ENCODE data around the gene ALDH1B1. TPM values are rescaled to one million over a fixed set of nuclear protein-coding genes. Genes with fewer than 3 reads are reported as not detected.

Gene ALDH1B1
- polyA plus RNA-seq, 1 donor: 101 TPM

DNA sequence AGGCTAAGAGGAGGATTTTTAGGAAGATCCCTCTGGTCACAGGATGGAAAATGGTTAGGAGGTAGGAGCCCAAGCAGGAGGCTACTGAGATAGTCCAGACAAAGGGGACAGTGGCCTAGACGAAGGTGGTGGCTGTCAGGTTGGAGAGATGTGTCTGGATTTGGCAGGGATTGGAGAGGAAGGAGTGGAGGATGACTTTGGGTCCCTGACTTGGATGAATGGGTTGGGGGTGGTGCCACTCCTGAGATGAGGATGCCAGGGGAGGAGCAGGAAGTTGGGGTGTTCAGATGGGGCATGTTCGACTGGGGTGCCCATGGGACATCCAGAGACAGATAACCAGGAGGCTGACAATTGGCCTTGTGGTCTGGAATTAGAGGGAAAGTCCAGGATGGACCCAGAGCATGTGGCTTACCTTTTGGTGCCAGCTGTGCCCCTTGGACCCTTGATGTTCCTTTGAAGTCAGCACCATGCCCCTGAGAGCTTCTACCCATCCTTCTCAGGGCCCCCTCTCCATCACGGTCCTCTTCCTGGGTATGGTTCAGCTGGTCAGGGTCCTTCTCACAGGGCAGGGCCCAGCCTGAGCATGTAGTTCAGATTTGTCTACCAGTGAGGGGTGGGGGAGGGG is 46.9 kb downstream of the ALDH1B1 start:
- DNase-seq: no peak
- peaks cover 36% of the 10 kb centered on the region for H3K4me1 ChIP-seq (ENCODE audit: control insufficient read depth, insufficient read depth, low read length)

DNA sequence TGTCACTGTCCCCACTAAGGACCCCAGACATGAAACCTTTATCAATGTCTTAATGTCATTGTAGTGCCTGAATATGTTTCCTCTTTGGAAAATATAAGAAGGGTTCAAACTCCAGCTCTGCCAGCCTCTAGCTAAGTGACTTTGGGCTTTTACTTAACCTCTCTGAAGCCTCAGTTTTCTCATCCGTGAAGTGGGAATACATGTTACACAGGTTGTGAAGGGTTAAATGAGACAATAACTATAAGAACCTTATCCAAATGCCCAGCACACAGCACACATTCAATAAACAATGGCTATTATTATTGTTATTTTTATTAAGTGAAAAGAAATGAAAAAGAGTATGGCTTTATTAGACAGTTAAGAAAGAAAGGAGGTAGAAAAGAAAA is 47.4 kb downstream of the ALDH1B1 start:
- DNase-seq: no peak
- Histone ChIP-seq H3K9me3 (ENCODE audit: control insufficient read depth, low read depth, low read length) (no peaks in the 10 kb centered on the region), H3K36me3 (ENCODE audit: control insufficient read depth, insufficient read depth, low read length) (peaks cover 1% of the 10 kb centered on the region), H3K27ac (ENCODE audit: low read length) (no peak overlapping the region), H3K4me3 (ENCODE audit: low read length) (no peak overlapping the region), H3K27me3 (ENCODE audit: control insufficient read depth, insufficient read depth, low read length) (no peaks in the 10 kb centered on the region), H3K4me1 (ENCODE audit: control insufficient read depth, insufficient read depth, low read length) (peaks cover 32% of the 10 kb centered on the region)
- no CpG with 5 or more reads among the region's 1 CpG for WGBS (ENCODE audit: insufficient coverage, low lambda C conversion rate)

More for the DNA sequence above, 46.9 kb downstream of the ALDH1B1 start:
- Histone ChIP-seq H3K4me3 (ENCODE audit: low read length) (no peak overlapping the region), H3K36me3 (ENCODE audit: control insufficient read depth, insufficient read depth, low read length) (no peaks in the 10 kb centered on the region), H3K27ac (ENCODE audit: low read length) (no peak overlapping the region), H3K9me3 (ENCODE audit: control insufficient read depth, low read depth, low read length) (no peaks in the 10 kb centered on the region), H3K27me3 (ENCODE audit: control insufficient read depth, insufficient read depth, low read length) (no peaks in the 10 kb centered on the region)
- WGBS (ENCODE audit: insufficient coverage, low lambda C conversion rate): no CpG with 5 or more reads among the region's 3 CpGs

DNA sequence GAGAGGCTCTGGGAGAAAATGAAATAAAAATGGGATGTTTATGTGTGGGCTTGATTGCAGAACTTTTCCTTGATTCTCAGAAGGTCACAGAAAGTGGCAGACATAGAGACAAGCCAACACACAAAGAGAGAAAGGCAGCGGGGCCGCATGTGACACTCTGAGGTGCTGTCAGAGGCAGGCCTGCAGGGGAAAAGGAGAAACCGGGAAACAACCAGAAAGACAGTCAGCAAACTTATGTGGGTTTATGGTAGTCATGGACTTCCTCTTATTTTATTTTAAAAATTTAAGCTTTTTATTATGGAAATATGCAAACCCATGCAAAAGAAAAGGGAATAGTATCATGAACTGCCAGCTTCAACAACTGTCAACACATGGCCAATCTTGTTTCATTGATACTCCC is 48.0 kb downstream of the ALDH1B1 start:
- H3K4me3 ChIP-seq (ENCODE audit: low read length): no peak overlapping the region
- no CpG with 5 or more reads among the region's 3 CpGs for WGBS (ENCODE audit: insufficient coverage, low lambda C conversion rate)
- H3K27ac ChIP-seq (ENCODE audit: low read length): no peak overlapping the region

DNA sequence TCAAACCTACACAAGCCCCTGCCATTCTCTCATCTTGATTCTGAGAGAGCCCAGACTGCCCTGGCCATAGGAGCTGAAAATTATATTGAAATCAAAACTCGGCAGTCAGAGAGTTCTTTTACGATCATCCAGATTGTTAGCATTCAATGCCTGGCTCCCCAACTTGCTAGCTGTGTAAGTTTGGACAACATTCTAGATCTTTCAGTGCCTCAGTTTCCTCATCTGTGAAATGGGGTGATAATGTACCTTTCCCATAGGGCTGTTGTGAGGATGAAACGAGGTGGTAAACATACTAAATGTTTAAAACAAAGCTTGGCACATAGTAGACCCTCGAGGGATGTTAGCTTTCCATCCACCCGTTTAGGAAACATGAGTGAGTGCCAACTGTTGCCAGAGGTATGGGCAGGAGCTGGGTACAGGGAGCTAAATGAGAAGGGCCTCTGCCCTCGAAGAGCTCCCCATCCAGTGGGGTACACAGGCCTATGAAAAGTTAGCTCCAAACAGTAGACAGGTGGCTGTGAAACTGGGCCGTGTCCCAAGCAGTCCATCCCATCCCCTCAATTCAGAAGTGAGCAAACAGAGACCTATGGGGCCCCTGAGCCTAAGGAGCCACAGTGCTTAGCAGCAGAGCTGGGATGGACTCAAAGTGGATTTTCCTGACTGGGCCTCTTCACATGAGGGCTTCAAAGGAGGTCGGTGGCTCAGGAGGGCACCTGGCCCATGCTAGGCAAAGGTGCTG is 49.0 kb downstream of the ALDH1B1 start:
- WGBS (ENCODE audit: insufficient coverage, low lambda C conversion rate): 100% methylated on average over 1 of the region's 8 CpGs
- H3K27me3 ChIP-seq (ENCODE audit: control insufficient read depth, insufficient read depth, low read length): no peaks in the 10 kb centered on the region
- H3K9me3 ChIP-seq (ENCODE audit: control insufficient read depth, low read depth, low read length): no peaks in the 10 kb centered on the region
- H3K27ac ChIP-seq (ENCODE audit: low read length): no peak overlapping the region
- no peak for DNase-seq
- H3K4me3 ChIP-seq (ENCODE audit: low read length): no peak overlapping the region
- H3K4me1 ChIP-seq (ENCODE audit: control insufficient read depth, insufficient read depth, low read length): peaks cover 23% of the 10 kb centered on the region
- H3K36me3 ChIP-seq (ENCODE audit: control insufficient read depth, insufficient read depth, low read length): peaks cover 9% of the 10 kb centered on the region

More for the DNA sequence above, 48.0 kb downstream of the ALDH1B1 start:
- Histone ChIP-seq H3K9me3 (ENCODE audit: control insufficient read depth, low read depth, low read length) (no peaks in the 10 kb centered on the region), H3K4me1 (ENCODE audit: control insufficient read depth, insufficient read depth, low read length) (peaks cover 26% of the 10 kb centered on the region), H3K36me3 (ENCODE audit: control insufficient read depth, insufficient read depth, low read length) (peaks cover 7% of the 10 kb centered on the region), H3K27me3 (ENCODE audit: control insufficient read depth, insufficient read depth, low read length) (no peaks in the 10 kb centered on the region)
- no peak for DNase-seq

DNA sequence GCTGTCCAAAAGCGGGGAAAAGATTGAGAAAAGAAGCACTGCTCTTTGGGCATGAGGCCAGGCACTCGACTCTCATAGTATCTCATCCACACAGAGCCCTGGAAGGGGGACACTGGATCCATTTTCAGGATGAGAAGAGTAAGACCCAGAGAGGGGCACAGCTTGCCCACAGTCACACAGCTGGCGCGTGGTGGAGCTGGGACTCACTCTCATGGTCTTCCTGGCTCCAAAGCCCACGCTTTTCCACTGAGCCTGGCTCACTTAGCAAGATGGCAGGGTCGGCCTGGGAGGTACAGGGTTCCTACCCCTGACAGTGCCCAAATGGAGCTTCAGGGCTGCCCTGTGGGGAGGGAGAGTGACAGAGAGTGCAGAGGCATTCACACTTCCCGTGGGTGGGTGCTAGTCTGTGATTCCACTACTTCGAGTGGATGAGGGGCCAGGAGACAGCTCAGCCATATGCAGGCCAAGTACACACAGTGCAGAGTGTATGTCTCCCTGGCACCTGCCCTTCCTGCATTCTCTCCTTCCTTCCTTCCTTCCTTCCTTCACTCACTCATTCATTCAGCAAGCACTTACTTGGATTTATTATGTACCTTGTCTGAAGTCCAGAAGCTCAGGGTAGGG is 50.1 kb downstream of the ALDH1B1 start:
- peaks cover 15% of the 10 kb centered on the region for H3K4me1 ChIP-seq (ENCODE audit: control insufficient read depth, insufficient read depth, low read length)
- H3K27ac ChIP-seq (ENCODE audit: low read length): peak overlapping the region; percentile 46
- no peak overlapping the region for H3K4me3 ChIP-seq (ENCODE audit: low read length)
- no peaks in the 10 kb centered on the region for H3K9me3 ChIP-seq (ENCODE audit: control insufficient read depth, low read depth, low read length)
- DNase-seq: no peak
- WGBS (ENCODE audit: insufficient coverage, low lambda C conversion rate): 100% methylated on average over 1 of the region's 8 CpGs
- peaks cover 9% of the 10 kb centered on the region for H3K36me3 ChIP-seq (ENCODE audit: control insufficient read depth, insufficient read depth, low read length)
- H3K27me3 ChIP-seq (ENCODE audit: control insufficient read depth, insufficient read depth, low read length): no peaks in the 10 kb centered on the region

DNA sequence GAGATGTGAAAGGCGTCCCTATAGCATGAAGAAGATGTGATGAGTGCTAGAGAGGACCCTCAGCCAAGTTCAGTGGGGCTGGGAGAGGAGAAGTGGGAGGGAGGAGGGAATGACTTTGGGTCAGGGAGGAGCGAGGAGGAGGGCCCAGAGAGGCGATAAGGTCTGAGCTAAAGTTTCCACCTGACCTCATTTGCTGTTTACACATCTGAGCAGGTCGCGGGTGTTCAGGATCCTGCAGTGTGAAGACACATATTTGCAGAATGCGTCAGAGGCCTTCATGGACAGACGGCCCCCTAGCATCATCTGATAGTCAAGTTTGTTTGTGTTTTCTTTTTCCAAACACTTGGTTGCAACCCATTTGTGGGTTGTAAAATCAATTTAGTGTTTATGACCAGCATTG is 50.7 kb downstream of the ALDH1B1 start:
- WGBS (ENCODE audit: insufficient coverage, low lambda C conversion rate): 24% methylated on average over 5 of the region's 7 CpGs
- peak overlapping the region; percentile 46 for H3K27ac ChIP-seq (ENCODE audit: low read length)
- peaks cover 9% of the 10 kb centered on the region for H3K36me3 ChIP-seq (ENCODE audit: control insufficient read depth, insufficient read depth, low read length)
- H3K4me3 ChIP-seq (ENCODE audit: low read length): no peak overlapping the region
- H3K4me1 ChIP-seq (ENCODE audit: control insufficient read depth, insufficient read depth, low read length): peaks cover 9% of the 10 kb centered on the region
- peak; percentile 50 to 74 for DNase-seq
- H3K27me3 ChIP-seq (ENCODE audit: control insufficient read depth, insufficient read depth, low read length): no peaks in the 10 kb centered on the region
- no peaks in the 10 kb centered on the region for H3K9me3 ChIP-seq (ENCODE audit: control insufficient read depth, low read depth, low read length)

DNA sequence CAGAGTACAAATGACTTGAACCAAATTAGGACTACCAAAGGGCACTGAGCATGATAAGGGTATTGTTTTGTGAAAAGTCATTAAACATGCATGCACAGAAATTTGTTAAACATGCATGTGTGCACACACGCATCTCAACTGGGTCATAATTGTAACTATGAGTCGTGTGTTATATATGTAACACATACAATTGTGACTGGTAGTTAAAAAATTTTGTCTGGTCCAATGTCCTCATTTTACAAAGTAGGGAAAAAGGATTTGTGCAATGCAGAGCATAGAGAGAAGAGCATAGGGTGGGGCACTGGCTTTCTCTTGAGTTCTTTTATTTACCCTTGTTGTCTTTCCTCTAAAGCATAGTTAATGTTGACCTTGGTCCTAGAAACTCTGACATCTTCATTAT is 51.1 kb downstream of the ALDH1B1 start:
- Histone ChIP-seq H3K4me3 (ENCODE audit: low read length) (no peak overlapping the region), H3K27me3 (ENCODE audit: control insufficient read depth, insufficient read depth, low read length) (no peaks in the 10 kb centered on the region), H3K27ac (ENCODE audit: low read length) (peak overlapping the region; percentile 28), H3K4me1 (ENCODE audit: control insufficient read depth, insufficient read depth, low read length) (peaks cover 8% of the 10 kb centered on the region), H3K36me3 (ENCODE audit: control insufficient read depth, insufficient read depth, low read length) (peaks cover 9% of the 10 kb centered on the region), H3K9me3 (ENCODE audit: control insufficient read depth, low read depth, low read length) (no peaks in the 10 kb centered on the region)
- no peak for DNase-seq
- no CpG with 5 or more reads among the region's 2 CpGs for WGBS (ENCODE audit: insufficient coverage, low lambda C conversion rate)

DNA sequence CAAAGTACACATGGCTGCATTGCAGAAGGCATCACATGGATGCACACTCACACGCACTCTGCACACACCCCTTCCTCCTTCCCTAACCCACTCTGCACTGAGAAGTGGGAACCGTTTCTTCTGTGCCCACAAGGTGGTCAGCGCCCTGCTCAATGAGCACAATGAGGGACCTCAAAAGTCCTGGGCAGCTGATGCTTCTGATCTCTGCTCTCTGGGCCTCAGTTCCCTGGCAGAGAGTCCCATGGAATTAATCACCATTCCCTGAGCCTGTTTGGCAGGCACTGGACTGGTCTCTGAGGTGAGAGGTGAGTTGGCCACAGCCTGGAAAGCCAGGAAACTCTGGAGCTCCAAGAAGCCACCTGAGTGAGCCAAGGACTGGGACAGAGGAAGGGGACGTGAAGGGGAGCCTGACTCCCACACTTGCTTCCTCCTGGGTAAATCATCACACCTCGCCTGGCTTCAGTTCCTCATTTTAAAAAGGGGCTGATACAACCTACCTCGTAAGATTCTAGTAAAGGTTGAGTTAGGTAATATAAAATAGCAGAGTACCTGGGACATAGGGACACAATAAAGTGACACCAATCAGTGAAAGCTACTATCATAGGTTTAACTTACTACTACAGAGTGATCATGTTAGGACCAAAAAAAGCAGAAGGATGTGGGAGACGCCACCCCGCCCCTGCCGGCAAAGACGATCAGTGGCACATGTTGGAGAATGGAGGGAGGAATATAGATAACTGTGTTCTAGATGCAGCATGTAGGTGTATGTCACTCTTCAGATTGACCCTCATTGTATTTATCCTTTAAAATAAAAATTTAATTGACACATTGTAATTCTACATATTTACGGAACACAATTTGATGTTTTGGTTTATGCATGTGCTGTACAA is 52.9 kb downstream of the ALDH1B1 start:
- Histone ChIP-seq H3K4me3 (ENCODE audit: low read length) (no peak overlapping the region), H3K27me3 (ENCODE audit: control insufficient read depth, insufficient read depth, low read length) (no peaks in the 10 kb centered on the region), H3K9me3 (ENCODE audit: control insufficient read depth, low read depth, low read length) (no peaks in the 10 kb centered on the region), H3K4me1 (ENCODE audit: control insufficient read depth, insufficient read depth, low read length) (peaks cover 8% of the 10 kb centered on the region), H3K27ac (ENCODE audit: low read length) (no peak overlapping the region), H3K36me3 (ENCODE audit: control insufficient read depth, insufficient read depth, low read length) (peaks cover 9% of the 10 kb centered on the region)
- no peak for DNase-seq
- 100% methylated on average over 1 of the region's 11 CpGs for WGBS (ENCODE audit: insufficient coverage, low lambda C conversion rate)

DNA sequence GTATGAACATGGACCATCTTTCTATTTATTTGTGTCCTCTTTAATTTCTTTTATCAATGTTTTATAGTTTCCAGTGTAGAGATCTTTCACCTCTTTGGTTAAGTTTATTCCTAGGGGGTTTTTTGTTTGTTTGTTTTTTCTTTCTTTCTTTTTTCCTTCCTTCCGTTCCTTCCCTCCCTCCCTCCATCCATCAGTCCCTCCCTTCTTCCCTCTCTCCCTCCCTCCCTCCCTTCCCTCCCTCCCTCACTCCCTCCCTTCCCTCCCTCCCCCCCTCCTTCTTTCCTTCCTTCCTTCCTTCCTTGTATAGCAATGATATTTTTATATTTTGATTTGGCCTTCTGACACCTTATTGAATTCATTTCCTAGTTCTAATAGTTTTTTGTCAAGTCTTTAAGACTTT is 55.2 kb downstream of the ALDH1B1 start:
- Histone ChIP-seq H3K4me1 (ENCODE audit: control insufficient read depth, insufficient read depth, low read length) (peaks cover 4% of the 10 kb centered on the region), H3K4me3 (ENCODE audit: low read length) (no peak overlapping the region), H3K27me3 (ENCODE audit: control insufficient read depth, insufficient read depth, low read length) (no peaks in the 10 kb centered on the region), H3K27ac (ENCODE audit: low read length) (no peak overlapping the region), H3K36me3 (ENCODE audit: control insufficient read depth, insufficient read depth, low read length) (peaks cover 9% of the 10 kb centered on the region), H3K9me3 (ENCODE audit: control insufficient read depth, low read depth, low read length) (no peaks in the 10 kb centered on the region)
- WGBS (ENCODE audit: insufficient coverage, low lambda C conversion rate): 80% methylated on average over 1 of the region's 1 CpG
- DNase-seq: no peak
